GM21367 (cell line): ENCODE measurements around the gene STAC2.
"Not testable (repeated sequence)": the region's sequence is repeated elsewhere in the genome, so short reads cannot be mapped to it uniquely, and the experiment has no call there.

ENCODE experiments used
- ATAC-seq: cut with Tn5 transposase; IDR thresholded peaks from one replicate; pipeline ENCODE4 v1.9.1; 2021; ENCODE audit not compliant: unreplicated experiment

Gene STAC2

GRCh38 chr17:39187152-39187830, 38.5 kb downstream of the STAC2 start:
- no peak for ATAC-seq

GRCh38 chr17:39186481-39187002, 39.2 kb downstream of the STAC2 start:
- ATAC-seq: no peak

- no peak for ATAC-seq
Measured at GRCh38 chr17:39183720-39184119, 42.0 kb downstream of the STAC2 start.

GRCh38 chr17:39183045-39183444, 42.7 kb downstream of the STAC2 start:
- ATAC-seq: no peak

- ATAC-seq: no peak
Measured at GRCh38 chr17:39181303-39181702, 44.4 kb downstream of the STAC2 start.

GRCh38 chr17:39178536-39178935, 47.2 kb downstream of the STAC2 start:
- no peak for ATAC-seq

GRCh38 chr17:39177256-39177655, 48.5 kb downstream of the STAC2 start:
- no peak for ATAC-seq

- no peak for ATAC-seq
Measured at GRCh38 chr17:39175695-39176093, 50.1 kb downstream of the STAC2 start.

- ATAC-seq: no peak
Measured at GRCh38 chr17:39174920-39175694, 50.6 kb downstream of the STAC2 start.

- ATAC-seq: no peak
Measured at GRCh38 chr17:39173526-39174274, 52.0 kb downstream of the STAC2 start.

- no peak for ATAC-seq
Measured at GRCh38 chr17:39173080-39173479, 52.7 kb downstream of the STAC2 start.

GRCh38 chr17:39171933-39172332, 53.8 kb downstream of the STAC2 start:
- ATAC-seq: no peak

GRCh38 chr17:39170558-39170957, 55.2 kb downstream of the STAC2 start:
- ATAC-seq: no peak

GRCh38 chr17:39170109-39170508, 55.6 kb downstream of the STAC2 start:
- ATAC-seq: no peak

GRCh38 chr17:39169518-39169917, 56.2 kb downstream of the STAC2 start:
- no peak for ATAC-seq

- no peak for ATAC-seq
Measured at GRCh38 chr17:39169101-39169500, 56.6 kb downstream of the STAC2 start.

GRCh38 chr17:39168503-39168902, 57.2 kb downstream of the STAC2 start:
- ATAC-seq: not testable (repeated sequence)

- no peak for ATAC-seq
Measured at GRCh38 chr17:39167476-39167875, 58.3 kb downstream of the STAC2 start.

- ATAC-seq: no peak
Measured at GRCh38 chr17:39166437-39167335, 59.1 kb downstream of the STAC2 start.

GRCh38 chr17:39165841-39166349, 59.9 kb downstream of the STAC2 start, which contains the start of gene ARL5C:
Gene ARL5C, minus strand, starts transcription at chr17:39166161. Its CDS starts 401 bp downstream, at chr17:39165760.
- no peak for ATAC-seq
